DMS53 treated with DMSO at 0.1 percent for 48 hours (cell line): ENCODE results near the gene MBNL1.
"Not testable (repeated sequence)": the region's sequence is repeated elsewhere in the genome, so short reads cannot be mapped to it uniquely, and the experiment has no call there.

Experiments used
- DNase-seq: peaks from one replicate; lab custom pipeline; 2025; ENCODE audit not compliant: unreplicated experiment; lab: John Stamatoyannopoulos, UW

The MBNL1 gene

DNA sequence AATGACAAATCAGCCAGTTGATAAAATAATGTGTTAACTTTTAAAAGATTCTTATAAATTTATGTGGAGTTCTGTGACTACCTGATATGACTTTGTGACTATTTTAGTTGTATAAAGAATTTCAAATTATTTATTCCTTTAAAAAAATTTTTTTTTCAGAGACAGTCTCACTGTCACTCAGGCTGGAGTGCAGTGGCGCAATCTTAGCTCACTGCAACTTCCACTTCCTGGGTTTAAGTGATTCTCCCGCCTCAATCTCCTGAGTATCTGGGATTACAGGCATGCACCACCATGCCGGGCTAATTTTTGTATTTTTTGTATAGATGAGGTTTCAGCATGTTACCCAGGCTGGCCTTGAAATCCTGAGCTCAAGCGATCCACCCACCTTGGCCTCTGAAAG is 48.5 kb downstream of the MBNL1 start:
- DNase-seq = no peak

DNA sequence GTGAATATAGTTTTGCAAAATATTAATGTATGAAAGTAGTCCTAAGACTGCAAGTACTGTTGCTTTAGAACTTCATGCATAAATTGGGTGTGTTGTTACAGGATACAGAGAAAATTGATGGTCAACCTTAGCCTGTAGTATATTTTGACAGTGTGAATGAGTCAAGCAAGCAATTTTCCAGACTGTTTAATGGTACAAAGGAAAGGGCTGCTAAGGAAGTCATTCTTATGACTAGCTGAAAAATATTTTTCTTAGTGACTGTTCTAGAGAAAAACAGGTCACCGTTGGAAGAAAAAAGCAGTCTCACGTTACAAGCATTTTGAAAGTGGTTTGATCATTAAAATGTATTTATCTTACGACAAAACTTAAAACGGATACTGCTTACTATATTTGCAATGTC is 49.2 kb downstream of the MBNL1 start:
- DNase-seq = no peak

DNA sequence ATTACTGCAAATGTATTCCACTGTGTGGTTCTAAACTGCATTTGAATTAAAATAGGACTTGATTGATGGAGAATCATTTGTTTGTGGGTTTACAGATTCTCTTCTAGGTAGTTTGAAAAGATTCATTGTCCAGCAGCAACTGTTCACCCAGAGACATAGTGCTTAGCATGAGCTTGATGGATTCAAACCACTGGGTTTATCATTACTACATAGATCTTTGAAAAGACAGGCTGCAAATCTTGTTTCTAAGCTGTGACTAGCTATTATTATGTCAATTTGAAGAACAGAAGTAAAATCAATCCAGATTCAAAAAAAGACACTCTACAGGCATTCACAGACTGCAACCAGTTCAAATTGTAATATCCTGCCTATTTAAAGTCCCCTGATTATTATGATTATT is 49.8 kb downstream of the MBNL1 start:
- no peak for DNase-seq

DNA sequence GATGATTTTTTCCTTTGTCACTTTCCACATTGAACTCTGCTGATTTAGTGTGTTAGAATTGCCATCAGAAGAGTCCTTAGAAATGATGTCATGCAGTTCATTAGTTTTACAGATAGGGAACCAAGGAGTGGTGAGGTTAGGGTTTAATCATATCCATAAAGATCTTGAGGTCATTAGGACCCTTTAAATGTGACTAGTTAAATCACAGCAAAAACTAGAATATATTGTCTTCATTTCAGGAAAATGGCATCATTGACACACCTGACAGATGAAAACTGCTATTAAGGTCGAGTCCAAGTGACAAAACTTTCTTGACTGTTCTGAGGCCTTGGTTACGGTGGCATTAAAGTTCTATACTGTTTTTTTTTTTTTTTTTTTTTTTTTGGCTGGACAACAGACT is 50.5 kb downstream of the MBNL1 start:
- DNase-seq = no peak

DNA sequence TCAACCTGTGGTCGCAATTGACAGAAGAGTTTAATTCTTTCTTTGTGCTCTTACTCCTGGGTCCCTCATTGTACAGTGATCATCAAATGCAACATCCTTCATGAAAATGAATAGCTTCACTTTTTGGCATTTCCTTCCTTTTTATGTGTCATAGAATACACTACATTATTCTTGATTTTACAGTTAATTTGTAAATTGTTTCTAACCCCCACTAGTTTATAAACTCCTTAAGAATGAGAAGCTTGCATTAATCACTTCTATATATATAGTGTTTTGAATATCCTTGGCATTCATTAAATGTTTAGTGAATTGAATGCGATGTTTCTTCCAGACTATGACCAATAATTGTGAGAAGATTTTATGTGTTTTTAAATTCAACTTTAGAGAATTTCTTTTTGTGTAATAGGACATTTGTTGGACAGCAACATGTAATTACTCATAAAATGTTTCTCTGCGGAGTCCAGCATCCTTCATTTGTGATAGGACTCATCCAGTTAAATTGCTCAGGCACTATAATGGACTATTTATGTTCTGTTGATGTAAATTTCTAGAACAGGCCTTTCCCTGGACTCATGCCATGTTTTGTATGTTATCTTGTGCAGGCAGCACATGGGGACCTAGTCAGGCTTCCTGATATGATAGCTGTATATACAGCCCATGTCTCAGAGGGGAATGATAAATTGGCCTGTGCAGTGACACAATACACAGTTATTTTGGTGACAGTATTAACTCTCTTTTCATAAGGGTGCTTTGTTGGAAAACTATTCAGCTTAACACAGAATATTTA is 51.3 kb downstream of the MBNL1 start:
- no peak for DNase-seq

DNA sequence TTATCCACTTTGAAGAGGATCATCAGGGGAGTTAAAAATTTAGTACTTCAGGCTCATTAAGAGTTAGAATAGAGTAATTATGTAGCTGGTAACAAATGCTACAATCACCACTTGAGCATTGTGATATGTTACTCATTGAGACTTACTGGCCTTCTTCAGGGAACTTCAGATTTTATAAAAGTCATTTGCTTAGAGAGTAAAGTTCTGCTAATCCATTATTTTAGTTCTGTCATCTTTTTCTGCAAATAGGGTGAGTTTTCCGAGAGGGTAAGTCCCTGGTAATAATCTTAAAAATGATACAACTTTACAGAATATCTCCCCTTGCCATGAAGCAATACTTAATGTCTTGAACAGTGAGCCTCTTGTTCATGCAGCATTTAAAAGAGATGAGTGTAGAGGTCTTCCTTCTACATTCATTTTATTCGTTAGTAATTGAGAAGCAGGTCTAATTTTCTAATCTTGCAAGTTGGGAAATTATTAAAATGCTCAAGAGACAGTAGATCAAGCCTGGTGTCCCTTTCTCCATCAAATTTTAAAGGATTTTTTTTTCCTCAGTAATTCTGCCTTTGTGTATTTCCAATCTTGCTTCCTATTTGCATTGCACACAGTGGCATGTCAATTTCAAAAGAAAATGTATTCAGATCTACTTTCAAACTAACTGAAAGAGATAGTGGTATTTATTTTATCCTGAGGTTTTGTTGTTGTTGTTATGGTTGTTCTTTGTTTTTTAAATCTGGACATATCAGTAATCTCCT is 52.6 kb downstream of the MBNL1 start:
- DNase-seq = no peak

DNA sequence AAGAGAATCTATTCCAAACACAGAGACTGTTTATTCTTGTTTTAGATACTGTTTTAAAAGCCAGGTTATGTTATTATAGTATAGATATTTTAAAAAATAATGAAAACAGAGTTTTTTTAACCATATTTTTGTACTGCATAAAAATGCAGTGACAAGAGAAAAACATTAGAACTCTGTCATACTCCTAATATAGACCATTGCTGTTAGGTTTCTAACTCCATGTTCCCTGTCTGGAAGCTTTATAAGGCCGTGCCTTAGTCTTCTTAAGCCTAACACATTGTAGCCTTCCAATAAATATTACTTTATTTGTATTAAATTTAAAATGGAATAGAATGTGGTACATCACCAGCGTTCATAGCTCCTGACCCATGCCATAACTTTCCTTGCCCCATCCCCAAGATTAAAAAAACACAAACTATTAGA is 53.2 kb downstream of the MBNL1 start:
- DNase-seq = no peak

DNA sequence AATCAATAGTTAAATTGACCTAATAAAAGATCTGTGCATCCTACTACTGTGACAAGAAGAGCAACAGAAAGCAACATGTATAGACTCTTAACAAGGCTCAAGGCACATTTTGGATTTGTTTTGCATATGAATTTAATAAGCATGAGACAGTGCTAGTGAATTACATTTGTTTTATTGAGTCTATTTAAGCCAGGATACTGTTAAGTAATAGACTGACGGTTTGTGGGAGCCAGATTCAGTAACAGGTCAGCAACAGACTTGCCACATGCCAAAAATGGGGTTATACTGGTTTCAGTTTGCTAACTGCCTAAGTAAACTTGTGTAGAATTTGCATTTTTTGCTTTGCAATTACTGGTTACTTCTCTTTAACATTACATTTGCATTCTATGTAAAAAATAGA is 54.0 kb downstream of the MBNL1 start:
- no peak for DNase-seq

DNA sequence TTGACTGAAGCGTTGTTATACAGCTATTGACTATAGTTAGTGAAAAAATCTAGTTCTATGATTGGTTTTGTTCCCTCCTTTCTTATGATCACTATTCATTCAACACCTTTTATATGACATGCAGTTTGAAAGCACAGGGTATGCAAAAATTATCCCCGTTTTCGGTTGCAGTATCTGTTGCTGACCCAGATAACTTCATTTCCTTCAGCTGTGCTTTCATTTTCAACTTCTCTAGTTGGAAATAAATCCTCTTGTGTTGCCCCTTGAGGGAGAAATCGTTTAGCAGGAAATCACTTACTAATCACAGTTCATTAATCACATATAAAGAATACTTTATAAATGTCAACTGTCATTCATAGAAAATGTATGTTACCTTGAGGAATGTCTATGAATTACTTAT is 55.1 kb downstream of the MBNL1 start:
- DNase-seq = no peak

DNA sequence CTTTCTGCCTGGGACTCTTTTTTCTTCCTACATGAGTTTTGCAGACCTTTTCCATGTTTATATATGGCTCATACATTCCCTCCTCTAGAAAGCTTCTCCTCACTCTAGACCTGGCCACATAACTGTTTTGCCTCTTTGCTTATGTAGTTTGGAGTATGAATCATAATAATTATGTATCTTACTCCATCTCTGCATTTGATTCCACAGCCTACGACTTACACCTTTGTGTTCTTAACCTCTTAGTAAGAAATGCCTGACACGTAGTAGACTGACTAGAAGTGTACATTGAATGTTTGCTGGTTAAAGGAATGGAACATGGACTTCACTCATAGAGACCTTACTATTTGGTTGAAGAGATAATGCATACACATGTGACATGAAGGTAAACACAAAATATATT is 56.4 kb downstream of the MBNL1 start:
- no peak for DNase-seq

DNA sequence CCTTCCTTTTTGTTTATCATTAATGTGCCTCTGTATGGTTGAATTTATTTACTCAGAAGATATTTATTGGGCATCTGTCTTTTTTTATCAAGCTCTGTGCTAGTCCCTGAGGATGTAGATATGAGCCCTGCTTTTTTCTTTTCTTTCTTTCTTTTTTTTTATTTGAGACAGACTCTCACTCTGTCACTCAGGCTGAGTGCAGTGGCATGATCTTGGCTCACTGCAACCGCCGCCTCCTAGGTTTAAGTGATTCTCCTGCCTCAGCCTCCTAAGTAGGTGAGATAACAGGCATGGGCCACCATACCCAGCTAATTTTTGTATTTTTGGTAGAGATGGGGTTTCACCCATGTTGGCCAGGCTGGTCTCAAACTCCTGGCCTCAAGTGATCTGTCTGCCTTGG is 58.5 kb downstream of the MBNL1 start:
- DNase-seq = no peak

DNA sequence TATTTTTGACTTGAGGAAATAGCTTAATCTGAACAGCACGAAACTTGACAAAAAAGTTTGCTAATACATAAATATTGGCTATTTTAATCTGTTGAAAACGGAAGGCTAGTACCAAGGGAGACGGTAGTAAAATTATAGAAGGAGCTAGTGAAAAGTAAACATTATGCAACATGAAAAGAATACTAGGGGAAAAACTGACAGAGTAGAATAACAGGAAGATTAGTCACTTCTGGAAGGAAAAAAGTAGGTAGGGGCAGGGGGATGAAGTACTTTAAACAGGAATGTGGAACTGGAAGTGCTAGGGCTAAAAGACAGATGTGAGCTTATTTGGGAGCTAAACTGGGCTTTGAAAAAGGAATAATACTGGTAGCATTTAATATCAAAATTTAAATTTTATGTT is 60.1 kb downstream of the MBNL1 start:
- no peak for DNase-seq

DNA sequence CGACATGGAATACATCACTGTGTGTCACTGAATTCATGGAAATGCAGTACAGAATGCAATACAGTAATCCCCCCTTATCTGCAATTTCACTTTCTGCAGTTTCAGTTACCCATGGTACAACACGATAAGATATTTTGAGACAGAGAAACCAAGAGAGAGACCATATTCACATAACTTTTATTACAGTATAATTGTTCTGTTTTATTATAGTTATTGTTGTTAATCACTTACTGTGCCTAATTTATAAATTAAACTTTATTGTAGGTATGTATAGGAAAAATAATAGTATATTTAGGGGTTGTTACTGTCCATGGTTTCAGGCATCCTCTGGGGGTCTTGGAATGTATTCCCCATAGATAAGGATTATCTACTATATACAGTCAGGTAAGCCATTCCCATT is 61.8 kb downstream of the MBNL1 start:
- DNase-seq = no peak

DNA sequence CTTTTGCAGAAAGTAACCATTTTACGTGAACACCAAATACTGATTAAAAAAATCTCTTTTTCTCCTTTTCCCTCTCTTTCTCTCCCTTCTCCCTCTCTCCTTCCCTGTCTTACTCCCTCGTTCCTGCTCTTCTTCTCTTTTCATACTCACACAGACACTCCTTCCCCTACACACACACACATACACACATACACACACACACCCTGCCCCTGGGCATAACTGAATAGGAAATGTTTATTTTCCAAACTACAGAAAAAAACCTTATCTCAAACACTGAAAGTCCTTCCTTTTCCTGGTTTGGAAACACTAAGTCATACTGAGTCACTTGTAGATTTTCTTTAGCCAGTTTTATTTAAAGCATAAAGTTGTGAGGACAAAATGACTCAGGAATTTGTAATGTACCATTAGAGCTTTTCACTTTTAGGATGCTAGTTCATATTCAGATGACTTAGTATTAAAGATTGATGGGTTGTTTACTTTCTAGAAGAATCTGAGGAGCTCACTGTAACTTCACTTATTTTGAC is 62.4 kb downstream of the MBNL1 start:
- DNase-seq = no peak

DNA sequence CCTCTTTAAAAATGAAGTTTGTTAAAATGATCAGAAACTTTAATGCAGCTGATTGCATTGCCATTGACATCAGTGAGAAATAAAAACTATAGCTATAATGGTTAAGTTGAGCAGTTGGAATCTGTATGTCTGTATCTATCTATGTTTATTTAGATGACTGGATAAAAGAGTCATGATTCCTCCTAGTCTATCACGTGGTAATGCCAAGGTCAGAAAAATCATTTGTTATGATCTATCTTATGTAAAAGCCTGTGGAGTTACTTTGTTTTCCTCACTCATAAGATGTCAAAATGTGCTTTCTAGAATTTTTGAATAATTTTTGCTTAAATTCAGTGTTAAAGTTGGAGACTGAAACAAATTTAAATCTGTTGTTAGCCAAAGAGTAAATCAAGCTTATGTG is 63.3 kb downstream of the MBNL1 start:
- no peak for DNase-seq

DNA sequence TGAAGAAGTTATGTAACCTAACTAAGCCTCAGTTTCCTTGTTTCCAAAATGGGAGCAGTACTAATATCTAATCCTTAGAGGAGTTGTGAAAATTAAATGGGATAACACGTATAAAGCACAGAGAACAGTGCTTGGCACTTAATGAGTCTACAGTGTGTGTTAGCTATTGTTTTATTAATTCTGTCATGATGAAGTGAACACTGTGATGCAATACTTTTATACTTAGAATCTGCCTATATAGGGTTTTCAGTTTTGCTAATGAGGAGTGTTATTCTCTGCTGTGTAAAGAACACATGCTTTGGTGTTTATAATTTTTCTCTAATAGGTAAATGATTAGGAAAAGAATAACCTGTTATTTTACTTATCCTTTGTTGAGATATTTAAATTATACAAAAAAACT is 65.2 kb downstream of the MBNL1 start:
- DNase-seq = no peak

DNA sequence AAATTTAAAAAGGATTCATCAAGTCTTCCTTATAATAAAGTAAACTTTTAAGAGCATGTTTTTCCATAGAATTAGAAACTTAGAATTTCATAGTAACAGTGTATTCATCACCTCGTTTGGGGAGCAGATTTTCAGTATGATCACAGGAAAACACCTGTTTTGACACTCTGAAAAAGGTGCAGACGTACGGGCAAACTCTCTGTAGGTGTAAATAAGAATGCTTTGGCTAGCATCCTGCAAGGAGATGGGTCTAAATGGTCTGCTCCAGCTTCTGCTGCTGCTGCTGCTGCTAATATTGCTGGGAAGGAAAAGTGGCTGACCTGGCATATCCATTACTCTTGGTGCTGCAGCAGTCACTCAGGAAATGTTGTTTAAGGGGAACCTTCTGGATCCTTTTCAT is 66.0 kb downstream of the MBNL1 start:
- DNase-seq = no peak

DNA sequence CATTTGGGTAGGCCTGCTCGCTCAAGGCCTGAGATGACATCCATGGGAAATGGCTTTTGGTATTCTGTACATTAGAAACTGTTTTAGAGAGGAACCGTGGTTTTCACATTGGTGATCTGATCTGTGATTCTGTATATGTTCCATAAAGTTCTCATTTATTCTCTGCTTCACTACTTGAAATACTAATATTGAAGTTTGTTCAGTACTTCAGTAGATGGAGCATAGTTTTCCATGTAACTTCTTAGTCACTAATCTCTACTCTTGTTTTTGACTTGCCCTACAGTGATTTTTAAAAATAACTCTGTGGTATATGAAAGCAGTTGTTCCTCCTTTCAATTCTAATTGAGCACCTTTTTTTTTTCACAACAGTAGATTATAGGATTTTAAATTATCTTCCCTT is 66.5 kb downstream of the MBNL1 start:
- DNase-seq = no peak

DNA sequence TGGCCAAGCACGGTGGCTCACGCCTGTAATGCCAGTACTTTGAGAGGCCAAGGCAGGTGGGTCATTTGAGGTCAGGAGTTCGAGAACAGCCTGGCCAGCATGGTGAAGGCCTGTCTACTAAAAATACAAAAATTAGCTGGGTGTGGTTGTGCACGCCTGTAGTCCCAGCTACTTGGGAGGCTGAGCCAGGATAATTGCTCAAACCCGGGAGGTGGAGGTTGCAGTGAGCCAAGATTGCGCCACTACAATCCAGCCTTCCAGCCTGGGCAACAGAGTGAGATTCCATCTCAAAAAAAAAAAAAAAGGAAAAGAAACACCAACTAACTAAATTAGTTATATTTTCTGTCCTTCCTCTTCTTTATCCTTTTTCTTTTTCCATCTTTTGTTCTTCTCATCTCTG is 68.6 kb downstream of the MBNL1 start:
- DNase-seq = not testable (repeated sequence)

DNA sequence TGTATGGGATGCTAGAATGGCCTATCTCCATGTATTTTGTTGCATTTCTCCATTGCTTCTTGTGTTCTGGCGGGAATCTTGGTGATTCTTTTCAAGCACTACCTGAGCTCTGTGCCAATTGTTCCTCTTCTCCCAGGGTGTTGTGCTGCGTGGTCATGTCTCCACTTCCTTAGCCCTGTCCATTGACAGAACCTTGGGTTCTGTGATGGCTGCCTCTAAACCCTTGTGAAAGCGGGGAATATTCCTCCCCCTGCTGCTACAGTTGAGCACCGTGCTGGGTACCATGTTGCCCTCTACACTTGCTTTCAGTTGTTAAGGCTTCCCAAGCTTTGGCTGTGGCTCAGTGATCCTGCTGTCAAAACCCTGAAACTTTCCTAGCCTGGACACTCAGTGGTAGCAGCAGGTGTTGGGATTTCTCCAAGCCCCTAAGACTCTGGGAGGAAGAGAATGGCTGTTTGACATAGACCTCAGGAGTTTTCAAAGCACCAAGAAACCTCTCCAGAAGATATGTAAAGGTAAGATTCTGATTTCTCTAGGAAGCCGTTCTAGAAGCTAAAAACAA is 69.5 kb downstream of the MBNL1 start:
- DNase-seq = no peak

DNA sequence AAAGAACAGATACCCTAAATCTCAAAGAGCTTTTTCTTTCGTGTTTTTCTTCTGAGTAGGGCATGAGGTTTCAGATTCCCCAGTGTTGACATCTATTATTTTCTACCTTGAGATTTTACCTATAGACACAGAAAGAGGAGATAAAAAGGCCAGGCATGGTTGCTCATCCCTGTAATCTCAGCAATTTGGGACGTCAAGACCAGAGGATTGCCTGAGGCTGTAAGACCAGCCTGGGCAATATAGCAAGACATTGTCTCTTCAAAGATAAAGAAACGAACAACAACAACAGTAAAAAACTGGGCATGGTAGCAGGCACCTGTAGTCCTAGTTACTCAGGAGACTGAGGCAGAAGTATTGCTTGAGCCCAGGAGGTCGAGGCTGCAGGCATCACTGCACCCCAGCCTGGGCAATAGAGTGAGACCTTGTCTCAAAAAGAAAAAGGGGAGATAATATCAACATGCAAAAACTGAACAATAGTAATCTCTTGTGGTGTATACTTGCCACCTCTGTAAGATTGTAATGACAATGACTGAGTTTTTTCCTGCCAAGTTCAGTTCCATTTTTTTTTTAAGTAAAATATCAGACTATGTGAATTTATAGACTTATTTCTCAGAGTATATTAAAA is 71.3 kb downstream of the MBNL1 start:
- DNase-seq = no peak

DNA sequence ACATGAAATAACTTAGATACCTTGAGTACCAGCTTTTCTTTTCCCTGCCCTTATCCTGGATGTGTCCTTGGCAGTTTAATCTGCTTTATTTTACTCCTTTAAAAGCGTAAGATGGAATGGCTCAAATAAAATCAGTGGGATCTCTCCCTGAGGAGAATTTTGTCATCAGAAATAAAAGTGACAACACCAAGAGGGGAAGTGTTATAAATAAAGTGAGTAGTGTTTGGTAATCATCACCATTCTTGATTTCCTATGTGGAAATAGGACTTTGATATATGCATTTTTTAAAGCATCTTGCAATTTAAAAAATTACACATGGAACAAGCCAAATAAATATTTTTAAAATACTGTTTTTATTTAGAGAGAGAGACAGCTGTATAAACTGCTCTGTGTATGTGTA is 76.5 kb downstream of the MBNL1 start:
- DNase-seq = no peak
